Keratinocyte (primary cell): ENCODE results near the gene DNASE1L3. TPM values are rescaled to one million over a fixed set of nuclear protein-coding genes. Genes with fewer than 3 reads are reported as not detected.

Source experiments
- DNase-seq: peaks from one replicate; pipeline ENCODE4 v3.0.0-alpha.2; 2011; ENCODE audit warnings: low read depth, missing footprints, low spot score
- FAIRE-seq: peaks from 2 replicates; lab custom pipeline; 2011; peaks lifted over from hg19 to GRCh38; lab: Jason Lieb, UNC
- H2AFZ ChIP-seq: 2 replicates; pipeline ENCODE4 v1.6.0; 2012; ENCODE audit warnings: low read length, control low read depth, inconsistent platforms; ENCODE audit not compliant: control insufficient read depth
- H3K27ac ChIP-seq: 2 replicates; pipeline ENCODE4 v1.5.1; 2011; ENCODE audit warnings: low read length; ENCODE audit not compliant: control insufficient read depth, insufficient read depth
- H3K27me3 ChIP-seq: 3 replicates; pipeline ENCODE4 v1.6.0; 2011; ENCODE audit warnings: low read length; ENCODE audit not compliant: control insufficient read depth, insufficient read depth; ENCODE audit errors: extremely low read depth
- H3K36me3 ChIP-seq, 2 experiments: 2 replicates in 1 of 2; 3 replicates in 1 of 2; pipeline ENCODE4 v1.5.1; 2011; ENCODE audit warnings: low read length in 2 of 2, mild to moderate bottlenecking in 1 of 2; ENCODE audit not compliant: control insufficient read depth in 2 of 2, insufficient read depth in 2 of 2; ENCODE audit errors: extremely low read depth in 1 of 2
- H3K4me1 ChIP-seq: 3 replicates; pipeline ENCODE4 v1.5.1; 2011; ENCODE audit warnings: low read length; ENCODE audit not compliant: control insufficient read depth, insufficient read depth; ENCODE audit errors: extremely low read depth
- H3K4me2 ChIP-seq: 3 replicates; pipeline ENCODE4 v1.6.0; 2011; ENCODE audit warnings: low read depth, low read length; ENCODE audit not compliant: control insufficient read depth, insufficient read depth; ENCODE audit errors: extremely low read depth
- H3K4me3 ChIP-seq, 3 experiments: fragments of 200-600 bp in 1 of 3; sonication (generic) in 1 of 3; 2 replicates in 2 of 3; 3 replicates in 1 of 3; pipeline ENCODE4 v1.5.1; 2011 to 2016; ENCODE audit warnings: low read length in 3 of 3, mild to moderate bottlenecking in 3 of 3, control low read depth in 2 of 3, inconsistent platforms in 1 of 3, low read depth in 1 of 3, mixed read lengths in 1 of 3, mixed run types in 1 of 3, moderate library complexity in 1 of 3; ENCODE audit not compliant: control insufficient read depth in 2 of 3, insufficient read depth in 2 of 3; ENCODE audit errors: extremely low read depth in 1 of 3
- H3K79me2 ChIP-seq: 2 replicates; pipeline ENCODE4 v1.6.0; 2012; ENCODE audit warnings: low read length; ENCODE audit not compliant: control insufficient read depth, insufficient read depth
- H3K9ac ChIP-seq: 3 replicates; pipeline ENCODE4 v1.6.0; 2011; ENCODE audit warnings: low read length; ENCODE audit not compliant: control insufficient read depth, insufficient read depth; ENCODE audit errors: extremely low read depth
- H3K9me1 ChIP-seq: 3 replicates; pipeline ENCODE4 v1.6.0; 2011; ENCODE audit warnings: low read length; ENCODE audit not compliant: control insufficient read depth, insufficient read depth; ENCODE audit errors: extremely low read depth
- H3K9me3 ChIP-seq: 2 replicates; pipeline ENCODE4 v1.5.1; 2012; ENCODE audit warnings: low read depth, low read length; ENCODE audit not compliant: control insufficient read depth
- H4K20me1 ChIP-seq: 3 replicates; pipeline ENCODE4 v1.6.0; 2011; ENCODE audit warnings: low read length; ENCODE audit not compliant: control insufficient read depth, insufficient read depth; ENCODE audit errors: extremely low read depth
- EZH2 ChIP-seq: IDR thresholded peaks from one replicate; pipeline ENCODE4 v1.6.1; 2012; ENCODE audit warnings: inconsistent platforms, mild to moderate bottlenecking, low read length, moderate library complexity
- dilution Hi-C: fragments of 300-500 bp; cut with MboI; formaldehyde crosslinking; loops from one replicate; pipeline ENCODE4 v1.7.0; 2020; ENCODE audit warnings: low sequenced_read_pairs; ENCODE audit not compliant: extremely low pct_ligation_motif_present
- polyA plus RNA-seq, 5 experiments: library from polyadenylated mRNA; depleted of rRNA in 3 of 5; stranded (reverse) in 3 of 5; stranded (forward) in 1 of 5; unstranded in 1 of 5; fragments of >200 nt; gene quantifications; 1 replicate in 1 of 5; 2 replicates in 3 of 5; 3 replicates in 1 of 5; pipeline versions ENCODE4 v1.2.1 to v1.2.3, GENCODE V29; 2011 to 2012; ENCODE audit warnings: missing spikeins in 2 of 5, low read depth in 1 of 5, low replicate concordance in 1 of 5
- TF ChIP-seq, protein P1 (sequence below), 3 experiments: IDR thresholded peaks in 1 of 3; conservative IDR thresholded peaks in 1 of 3; optimal IDR thresholded peaks in 1 of 3; 2 replicates in 2 of 3; 3 replicates in 1 of 3; pipeline versions ENCODE3 to v1.5.1; 2011; ENCODE audit warnings: low read length in 3 of 3, mild to moderate bottlenecking in 3 of 3, moderate library complexity in 2 of 3, control low read depth in 1 of 3, inconsistent platforms in 1 of 3; ENCODE audit not compliant: insufficient read depth in 2 of 3; ENCODE audit errors: extremely low read depth in 1 of 3

DNASE1L3 gene
- polyA plus RNA-seq, 1 donor (not counting 4 experiments of a cell fraction or from before 2014, with no cell fraction given): 1.9 TPM

DNA sequence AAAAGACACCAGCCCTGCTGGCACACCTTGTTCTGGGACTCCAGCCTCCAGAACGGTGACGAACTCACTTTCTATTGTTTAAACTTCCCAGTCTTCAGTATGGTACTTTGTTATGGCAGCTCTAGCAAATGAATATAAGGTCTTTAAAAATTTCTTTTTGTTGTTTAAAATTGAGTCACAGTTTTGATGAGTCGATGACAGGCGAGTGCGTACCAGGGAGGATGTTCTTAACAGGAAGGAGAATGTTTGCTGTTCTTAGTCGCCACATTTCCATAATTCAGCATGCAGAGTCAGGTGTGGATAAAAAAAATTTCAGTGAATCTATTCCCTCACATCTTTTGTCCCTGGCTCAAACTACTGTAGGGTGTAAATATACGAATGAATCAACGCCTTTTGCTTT is 12.4 kb downstream of the DNASE1L3 start:
- no peaks in the 10 kb centered on the region for H3K9me3 ChIP-seq
- H3K9ac ChIP-seq: no peak overlapping the region
- no peaks in the 10 kb centered on the region for H3K27me3 ChIP-seq
- no peak for TF ChIP-seq EZH2
- TF ChIP-seq, protein P1, sequence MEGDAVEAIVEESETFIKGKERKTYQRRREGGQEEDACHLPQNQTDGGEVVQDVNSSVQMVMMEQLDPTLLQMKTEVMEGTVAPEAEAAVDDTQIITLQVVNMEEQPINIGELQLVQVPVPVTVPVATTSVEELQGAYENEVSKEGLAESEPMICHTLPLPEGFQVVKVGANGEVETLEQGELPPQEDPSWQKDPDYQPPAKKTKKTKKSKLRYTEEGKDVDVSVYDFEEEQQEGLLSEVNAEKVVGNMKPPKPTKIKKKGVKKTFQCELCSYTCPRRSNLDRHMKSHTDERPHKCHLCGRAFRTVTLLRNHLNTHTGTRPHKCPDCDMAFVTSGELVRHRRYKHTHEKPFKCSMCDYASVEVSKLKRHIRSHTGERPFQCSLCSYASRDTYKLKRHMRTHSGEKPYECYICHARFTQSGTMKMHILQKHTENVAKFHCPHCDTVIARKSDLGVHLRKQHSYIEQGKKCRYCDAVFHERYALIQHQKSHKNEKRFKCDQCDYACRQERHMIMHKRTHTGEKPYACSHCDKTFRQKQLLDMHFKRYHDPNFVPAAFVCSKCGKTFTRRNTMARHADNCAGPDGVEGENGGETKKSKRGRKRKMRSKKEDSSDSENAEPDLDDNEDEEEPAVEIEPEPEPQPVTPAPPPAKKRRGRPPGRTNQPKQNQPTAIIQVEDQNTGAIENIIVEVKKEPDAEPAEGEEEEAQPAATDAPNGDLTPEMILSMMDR (optimal IDR thresholded peaks at IDR 0.05 in 1 of 3, IDR thresholded peaks at IDR 0.05 in 1 of 3, conservative IDR thresholded peaks at IDR 0.05 in 1 of 3; ENCODE audit: extremely low read depth in 1 of 3, insufficient read depth in 2 of 3, low read length in 3 of 3): no peak
- no peak for DNase-seq
- no peak overlapping the region for H3K4me2 ChIP-seq
- H4K20me1 ChIP-seq: no peaks in the 10 kb centered on the region
- peaks cover 4% of the 10 kb centered on the region for H3K4me1 ChIP-seq
- no peak overlapping the region for H3K4me3 ChIP-seq
- FAIRE-seq: no peak
- no peaks in the 10 kb centered on the region for H3K36me3 ChIP-seq
- no peaks in the 10 kb centered on the region for H3K9me1 ChIP-seq
- no peak overlapping the region for H3K27ac ChIP-seq
- H2AFZ ChIP-seq: no peak overlapping the region
- dilution Hi-C loops: no loop called here
- H3K79me2 ChIP-seq: no peaks in the 10 kb centered on the region

DNA sequence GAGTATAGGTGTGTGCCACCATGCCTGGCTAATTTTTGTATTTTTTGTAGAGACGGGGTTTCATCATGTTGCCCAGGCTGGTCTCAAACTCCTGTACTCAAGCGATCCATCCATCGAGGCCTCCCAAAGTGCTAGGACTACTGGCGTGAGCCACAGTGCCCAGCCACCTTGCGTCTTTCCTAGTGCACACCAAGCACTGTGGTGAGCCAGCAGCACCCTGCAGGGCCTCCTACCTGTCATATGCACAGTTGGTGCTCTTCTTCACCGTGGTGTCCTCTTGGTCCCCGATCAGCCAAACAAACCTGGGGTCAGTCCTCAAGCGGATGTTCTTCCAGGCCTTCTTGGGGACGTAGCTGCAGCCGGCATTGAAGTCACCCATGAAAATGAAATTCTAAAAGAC is 13.2 kb downstream of the DNASE1L3 start:
- dilution Hi-C loops: no loop called here

More for the DNA sequence above, 13.2 kb downstream of the DNASE1L3 start:
- Histone ChIP-seq H3K27ac (no peak overlapping the region), H3K9me1 (no peaks in the 10 kb centered on the region), H3K27me3 (no peaks in the 10 kb centered on the region), H3K9me3 (no peaks in the 10 kb centered on the region), H3K36me3 (no peaks in the 10 kb centered on the region), H2AFZ (no peak overlapping the region), H3K79me2 (no peaks in the 10 kb centered on the region), H3K4me3 (no peak overlapping the region), H3K9ac (no peak overlapping the region), H4K20me1 (no peaks in the 10 kb centered on the region), H3K4me2 (no peak overlapping the region), H3K4me1 (peaks cover 4% of the 10 kb centered on the region)
- TF ChIP-seq, protein P1 (optimal IDR thresholded peaks at IDR 0.05 in 1 of 3, IDR thresholded peaks at IDR 0.05 in 1 of 3, conservative IDR thresholded peaks at IDR 0.05 in 1 of 3; ENCODE audit: extremely low read depth in 1 of 3, insufficient read depth in 2 of 3, low read length in 3 of 3): no peak
- TF ChIP-seq EZH2: no peak
- FAIRE-seq: no peak
- DNase-seq: no peak
